GM23338 (cell line): Measurements from ENCODE around the gene LCE3E. TPM values are rescaled to one million over a fixed set of nuclear protein-coding genes. Genes with fewer than 3 reads are reported as not detected.
A peak's percentile ranks its signal among the peaks of the same experiment; 100 is the strongest.

Experiments
- ATAC-seq: fragments of 200-7000 bp; cut with Tn5 transposase; 3 replicates; pipeline ENCODE4 v1.9.1; 2020
- DNase-seq: peaks from one replicate; pipeline ENCODE4 v3.0.0-alpha.2; 2015; ENCODE audit warnings: low spot score
- H2AFZ ChIP-seq: fragments of 200-600 bp; sonication (generic); 2 replicates; pipeline ENCODE4 v1.8.0; 2016; ENCODE audit warnings: antibody characterized with exemption, mild to moderate bottlenecking, moderate library complexity
- H3F3A ChIP-seq: fragments of 200-600 bp; sonication (generic); replicated peaks from 2 replicates; pipeline ENCODE4 v1.8.0; 2017; ENCODE audit warnings: antibody characterized with exemption, mixed run types, low read depth
- H3K27ac ChIP-seq: fragments of 200-600 bp; sonication (generic); 2 replicates; pipeline ENCODE4 v1.6.1; 2016; ENCODE audit warnings: low read depth
- H3K27me3 ChIP-seq: fragments of 200-600 bp; sonication (generic); 2 replicates; pipeline ENCODE4 v1.8.0; 2016; ENCODE audit warnings: mild to moderate bottlenecking, mixed run types, moderate library complexity; ENCODE audit not compliant: insufficient read depth
- H3K36me3 ChIP-seq: fragments of 200-600 bp; sonication (generic); 2 replicates; pipeline ENCODE4 v1.8.0; 2016; ENCODE audit warnings: mild to moderate bottlenecking; ENCODE audit not compliant: insufficient read depth
- H3K4me1 ChIP-seq: fragments of 200-600 bp; sonication (generic); 2 replicates; pipeline ENCODE4 v1.8.0; 2016; ENCODE audit warnings: mild to moderate bottlenecking, moderate library complexity; ENCODE audit not compliant: insufficient read depth
- H3K4me2 ChIP-seq: fragments of 200-600 bp; sonication (generic); 2 replicates; pipeline ENCODE4 v1.7.1; 2017; ENCODE audit warnings: mixed run types
- H3K4me3 ChIP-seq: fragments of 200-600 bp; sonication (generic); 2 replicates; pipeline ENCODE4 v1.6.1; 2016; ENCODE audit warnings: mixed run types
- H3K79me2 ChIP-seq: fragments of 200-600 bp; sonication (generic); replicated peaks from 2 replicates; pipeline ENCODE4 v1.8.0; 2017; ENCODE audit warnings: mild to moderate bottlenecking; ENCODE audit not compliant: insufficient read depth
- H3K9me2 ChIP-seq: fragments of 200-600 bp; sonication (generic); 2 replicates; pipeline ENCODE4 v1.8.0; 2017; ENCODE audit not compliant: insufficient read depth
- H4K20me1 ChIP-seq: fragments of 200-600 bp; sonication (generic); replicated peaks from 2 replicates; pipeline ENCODE4 v1.8.0; 2017; ENCODE audit warnings: mild to moderate bottlenecking; ENCODE audit not compliant: insufficient read depth
- H3K27ac Mint-ChIP-seq: 2 replicates; pipeline ENCODE4 v1.8.0; 2020; ENCODE audit warnings: inconsistent platforms, mild to moderate bottlenecking, moderate library complexity, mixed read lengths
- H3K27me3 Mint-ChIP-seq: 3 replicates; pipeline ENCODE4 v1.8.0; 2022; ENCODE audit warnings: low read depth, mild to moderate bottlenecking, moderate library complexity, mixed read lengths, inconsistent platforms; ENCODE audit not compliant: insufficient read depth, poor library complexity
- H3K36me3 Mint-ChIP-seq: 3 replicates; pipeline ENCODE4 v1.8.0; 2021; ENCODE audit warnings: low read depth, mild to moderate bottlenecking, inconsistent platforms, moderate library complexity, mixed read lengths
- H3K4me1 Mint-ChIP-seq: 3 replicates; pipeline ENCODE4 v1.8.0; 2020; ENCODE audit warnings: mild to moderate bottlenecking, inconsistent platforms, mixed read lengths
- H3K4me3 Mint-ChIP-seq: 3 replicates; pipeline ENCODE4 v1.8.0; 2021; ENCODE audit warnings: moderate library complexity, mild to moderate bottlenecking, inconsistent platforms, mixed read lengths
- H3K9me3 Mint-ChIP-seq: 3 replicates; pipeline ENCODE4 v1.8.0; 2020; ENCODE audit warnings: moderate library complexity, mild to moderate bottlenecking, inconsistent platforms, mixed read lengths
- ETS1 ChIP-seq: IDR thresholded peaks from 2 replicates; pipeline ENCODE4 v1.6.1; 2016; ENCODE audit warnings: antibody characterized with exemption
- EZH2phosphoT487 ChIP-seq: fragments of 200-600 bp; sonication (generic); IDR thresholded peaks from one replicate; pipeline ENCODE4 v1.8.1; 2018; ENCODE audit warnings: antibody characterized with exemption; ENCODE audit not compliant: unreplicated experiment
- JUNB ChIP-seq: IDR thresholded peaks from one replicate; pipeline ENCODE4 v1.6.1; 2016; ENCODE audit warnings: antibody characterized with exemption; ENCODE audit not compliant: unreplicated experiment
- NANOG ChIP-seq: IDR thresholded peaks from 2 replicates; pipeline ENCODE4 v1.6.1; 2016; ENCODE audit warnings: antibody characterized with exemption, borderline replicate concordance
- POLR2AphosphoS5 ChIP-seq: IDR thresholded peaks from 2 replicates; pipeline ENCODE4 v1.6.1; 2016; ENCODE audit warnings: antibody characterized with exemption, low read depth
- STAT1 ChIP-seq: IDR thresholded peaks from one replicate; pipeline ENCODE4 v1.6.1; 2016; ENCODE audit warnings: antibody characterized with exemption; ENCODE audit not compliant: unreplicated experiment
- ZNF462 ChIP-seq: fragments of 250-450 bp; sonication (Bioruptor Pico); IDR thresholded peaks from 2 replicates; pipeline ENCODE4 v1.5.0; 2020; ENCODE audit warnings: mild to moderate bottlenecking, moderate library complexity
- polyA plus RNA-seq: library from polyadenylated mRNA; unstranded; fragments of >200 nt; fragmentation: Nextera tagmentation; extraction: Ambion mirVana; gene quantifications from 2 replicates; pipeline ENCODE4 v1.2.1, GENCODE V29; 2016
- total RNA-seq: library from RNA; depleted of rRNA; stranded (reverse); fragments of >200 nt; shearing (Covaris generic); gene quantifications from 2 replicates; pipeline ENCODE4 v1.2.3, GENCODE V29; 2014

Gene LCE3E
- total and polyA plus RNA-seq, 2 experiments from 2014 or later = not detected

GRCh38 chr1:152535774-152536173 is 30.8 kb downstream of the LCE3E start (continued):
- TF ChIP-seq ZNF462 (no peak), STAT1 (no peak), ETS1 (no peak), EZH2phosphoT487 (no peak), NANOG (no peak), POLR2AphosphoS5 (no peak), JUNB (no peak)

- H4K20me1 ChIP-seq = no peaks in the 10 kb centered on the region
- no peaks in the 10 kb centered on the region for H3F3A ChIP-seq
- peaks cover 35% of the 10 kb centered on the region for H3K9me3 Mint-ChIP-seq
- peaks cover 3% of the 10 kb centered on the region; the same call in 1 of the 2 replicates for H3K9me2 ChIP-seq
- H3K27ac ChIP-seq = no peak overlapping the region
- peaks cover 7% of the 10 kb centered on the region; the same call in 1 of the 2 replicates for H3K36me3 ChIP-seq
- peaks cover 3% of the 10 kb centered on the region; the same call in 1 of the 3 replicates for H3K36me3 Mint-ChIP-seq
- no peak overlapping the region for H3K27ac Mint-ChIP-seq
- H3K79me2 ChIP-seq = no peaks in the 10 kb centered on the region
- H3K4me1 Mint-ChIP-seq = peaks cover 11% of the 10 kb centered on the region
- H3K27me3 ChIP-seq = no peaks in the 10 kb centered on the region
- H3K27me3 Mint-ChIP-seq = peaks cover 8% of the 10 kb centered on the region
- H3K4me3 Mint-ChIP-seq = no peak overlapping the region
- ATAC-seq (peak; percentile 89), DNase-seq (peak; percentile 92)
- peaks cover 12% of the 10 kb centered on the region for H3K4me1 ChIP-seq
- no peak overlapping the region for H3K4me2 ChIP-seq
- H3K4me3 ChIP-seq = no peak overlapping the region
- no peak overlapping the region for H2AFZ ChIP-seq
- no peak for TF ChIP-seq ZNF462
Measured at GRCh38 chr1:152533327-152533938, 33.1 kb downstream of the LCE3E start.
